Cardiac muscle cell (in vitro differentiated cells and primary cell): ENCODE measurements around the gene GATA3. TPM values are rescaled to one million over a fixed set of nuclear protein-coding genes. Genes with fewer than 3 reads are reported as not detected.
A peak's percentile ranks its signal among the peaks of the same experiment; 100 is the strongest.

Experiments used
- DNase-seq, 2 donors: peaks; one replicate each; pipeline versions ENCODE4 v3.0.0 to v3.0.0-alpha.2; 2010 to 2017; ENCODE audit warnings: low read depth in 1 of 2, low spot score in 1 of 2
- H3K27ac ChIP-seq: fragments of 200-600 bp; sonication (generic); 2 replicates; pipeline ENCODE4 v1.5.1; 2016
- H3K27me3 ChIP-seq: fragments of 200-600 bp; sonication (generic); 2 replicates; pipeline ENCODE4 v1.6.0; 2016; ENCODE audit warnings: control low read depth
- H3K36me3 ChIP-seq: fragments of 200-600 bp; sonication (generic); 2 replicates; pipeline ENCODE4 v1.5.1; 2016; ENCODE audit warnings: control low read depth
- H3K4me1 ChIP-seq: fragments of 200-600 bp; sonication (generic); 2 replicates; pipeline ENCODE4 v1.8.1; 2017; ENCODE audit warnings: low read depth, mild to moderate bottlenecking, mixed run types
- H3K4me3 ChIP-seq: fragments of 200-600 bp; sonication (generic); 2 replicates; pipeline ENCODE4 v1.5.1; 2016; ENCODE audit warnings: mild to moderate bottlenecking
- H3K9me3 ChIP-seq: fragments of 200-600 bp; sonication (generic); 2 replicates; pipeline ENCODE4 v1.5.1; 2017; ENCODE audit warnings: low read depth, mild to moderate bottlenecking, control low read depth
- polyA plus RNA-seq: library from polyadenylated mRNA; unstranded; fragments of >200 nt; fragmentation: Nextera tagmentation; extraction: Ambion mirVana; gene quantifications from 2 replicates; pipeline ENCODE4 v1.2.1, GENCODE V29; 2016
- total RNA-seq: library from RNA; depleted of rRNA; stranded (reverse); fragments of >200 nt; gene quantifications from 2 replicates; pipeline ENCODE4 v1.2.3, GENCODE V29; 2016
- TF ChIP-seq, protein P1 (sequence below): IDR thresholded peaks from 2 replicates; pipeline ENCODE4 v1.5.1; 2012; ENCODE audit warnings: low read depth, mild to moderate bottlenecking, low read length

GATA3 gene
- total and polyA plus RNA-seq, 2 experiments from 2014 or later = 3.4 to 4.4 TPM

DNA sequence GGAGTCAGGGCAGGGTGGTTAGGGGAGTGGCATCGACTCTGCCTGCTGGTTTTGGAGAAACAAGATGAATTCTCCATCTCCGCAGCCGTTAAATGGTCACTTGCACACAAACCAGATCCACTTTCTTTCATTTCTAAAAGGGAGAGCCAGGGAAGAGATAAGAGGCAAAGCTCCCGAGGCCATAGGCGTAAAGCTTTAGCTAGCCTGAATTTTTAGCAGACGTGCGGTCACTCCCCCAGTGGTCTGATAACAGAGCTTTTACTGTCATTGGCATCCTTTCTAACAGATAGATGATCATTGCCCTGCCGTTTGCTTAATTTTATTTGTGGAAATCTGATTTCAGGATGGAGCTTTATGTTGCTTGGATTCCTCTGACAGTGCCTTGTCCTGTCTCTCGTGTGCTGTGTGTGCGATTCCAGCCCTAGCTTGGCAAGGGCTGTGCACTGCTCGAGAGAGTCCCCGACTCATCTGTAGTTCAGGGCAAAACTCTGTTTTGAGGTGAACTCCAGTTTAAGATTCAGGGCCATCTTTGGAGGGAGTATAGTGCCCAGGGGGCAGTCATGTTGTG is 62.5 kb downstream of the GATA3 start:
- DNase-seq = peak in 1 of 2 donors; percentile 14
- no peaks in the 10 kb centered on the region for H3K27me3 ChIP-seq
- TF ChIP-seq, protein P1, sequence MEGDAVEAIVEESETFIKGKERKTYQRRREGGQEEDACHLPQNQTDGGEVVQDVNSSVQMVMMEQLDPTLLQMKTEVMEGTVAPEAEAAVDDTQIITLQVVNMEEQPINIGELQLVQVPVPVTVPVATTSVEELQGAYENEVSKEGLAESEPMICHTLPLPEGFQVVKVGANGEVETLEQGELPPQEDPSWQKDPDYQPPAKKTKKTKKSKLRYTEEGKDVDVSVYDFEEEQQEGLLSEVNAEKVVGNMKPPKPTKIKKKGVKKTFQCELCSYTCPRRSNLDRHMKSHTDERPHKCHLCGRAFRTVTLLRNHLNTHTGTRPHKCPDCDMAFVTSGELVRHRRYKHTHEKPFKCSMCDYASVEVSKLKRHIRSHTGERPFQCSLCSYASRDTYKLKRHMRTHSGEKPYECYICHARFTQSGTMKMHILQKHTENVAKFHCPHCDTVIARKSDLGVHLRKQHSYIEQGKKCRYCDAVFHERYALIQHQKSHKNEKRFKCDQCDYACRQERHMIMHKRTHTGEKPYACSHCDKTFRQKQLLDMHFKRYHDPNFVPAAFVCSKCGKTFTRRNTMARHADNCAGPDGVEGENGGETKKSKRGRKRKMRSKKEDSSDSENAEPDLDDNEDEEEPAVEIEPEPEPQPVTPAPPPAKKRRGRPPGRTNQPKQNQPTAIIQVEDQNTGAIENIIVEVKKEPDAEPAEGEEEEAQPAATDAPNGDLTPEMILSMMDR = no peak
- H3K9me3 ChIP-seq = no peaks in the 10 kb centered on the region
- H3K4me1 ChIP-seq = peaks cover 5% of the 10 kb centered on the region
- H3K36me3 ChIP-seq = no peaks in the 10 kb centered on the region
- H3K4me3 ChIP-seq = no peak overlapping the region
- H3K27ac ChIP-seq = no peak overlapping the region

DNA sequence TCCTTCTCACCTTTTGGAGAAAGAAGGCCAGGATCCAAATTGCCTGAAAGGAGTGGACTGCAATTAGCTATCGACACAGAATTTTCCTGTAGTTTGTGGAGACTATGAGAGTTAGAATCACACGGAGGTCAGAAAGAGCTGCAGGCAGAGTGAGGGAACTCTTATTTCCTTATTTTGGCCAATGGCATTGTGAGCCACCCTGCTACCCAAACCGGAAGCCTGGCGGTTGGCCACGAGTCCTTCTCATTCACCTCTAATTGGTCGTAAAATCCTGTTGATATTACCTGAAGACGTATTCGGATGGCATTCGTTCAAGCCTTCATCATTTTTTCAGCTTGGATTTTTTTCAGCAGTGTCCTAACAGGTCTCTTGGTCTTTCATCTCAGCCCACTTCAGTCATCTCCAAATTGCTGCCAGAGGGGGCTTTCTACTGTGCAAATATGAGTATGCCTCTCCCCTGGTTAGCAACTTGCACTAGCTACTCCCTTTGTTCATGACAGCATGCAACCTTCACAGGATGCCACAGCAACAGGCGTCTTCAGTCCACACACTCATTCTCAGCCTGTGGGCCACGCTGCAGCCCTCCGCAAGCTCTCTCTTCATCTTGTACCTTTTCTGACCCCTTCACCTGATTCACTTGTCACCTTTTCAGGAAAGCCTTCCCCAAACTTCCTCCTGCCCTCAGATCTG is 66.9 kb downstream of the GATA3 start:
- Histone ChIP-seq H3K9me3 (no peaks in the 10 kb centered on the region), H3K4me1 (peaks cover 5% of the 10 kb centered on the region), H3K27me3 (no peaks in the 10 kb centered on the region), H3K4me3 (no peak overlapping the region), H3K36me3 (no peaks in the 10 kb centered on the region), H3K27ac (no peak overlapping the region)
- DNase-seq = no peak
- TF ChIP-seq, protein P1 = no peak

DNA sequence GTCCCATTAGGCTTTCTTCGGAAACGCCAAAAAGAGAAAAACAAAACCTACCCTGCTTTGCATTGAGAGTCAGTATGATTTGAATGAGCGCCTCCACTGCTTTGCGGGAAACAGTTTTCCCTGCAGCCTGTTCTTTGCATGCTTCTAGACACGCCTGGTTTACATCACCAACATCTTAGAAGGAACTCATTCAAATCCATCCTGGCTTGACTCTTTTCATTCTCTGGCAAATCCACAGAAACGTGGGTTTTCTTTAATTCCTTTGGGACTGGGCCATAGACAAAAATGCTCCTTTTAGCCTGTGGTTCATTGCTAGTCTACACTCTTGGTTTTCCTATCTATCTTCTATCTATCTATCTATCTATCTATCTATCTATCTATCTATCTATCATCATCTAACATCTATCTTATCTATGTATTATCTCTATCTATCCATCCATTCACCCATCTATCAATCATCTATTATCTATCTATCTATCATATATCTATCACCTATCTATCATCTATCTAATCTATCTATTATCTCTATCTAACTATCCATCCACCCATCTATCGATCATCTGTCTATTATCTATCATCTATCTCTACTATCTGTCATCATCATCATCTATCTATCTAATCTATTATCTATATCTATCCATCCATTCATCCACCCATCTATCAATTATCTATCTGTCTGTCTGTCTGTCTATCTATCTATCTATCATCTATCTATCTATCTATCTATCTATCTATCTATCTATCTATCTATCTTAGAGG is 68.3 kb downstream of the GATA3 start:
- no peaks in the 10 kb centered on the region for H3K36me3 ChIP-seq
- TF ChIP-seq, protein P1 = no peak
- no peaks in the 10 kb centered on the region for H3K9me3 ChIP-seq
- no peak overlapping the region for H3K4me3 ChIP-seq
- no peaks in the 10 kb centered on the region for H3K4me1 ChIP-seq
- H3K27ac ChIP-seq = no peak overlapping the region
- no peak for DNase-seq
- no peaks in the 10 kb centered on the region for H3K27me3 ChIP-seq

DNA sequence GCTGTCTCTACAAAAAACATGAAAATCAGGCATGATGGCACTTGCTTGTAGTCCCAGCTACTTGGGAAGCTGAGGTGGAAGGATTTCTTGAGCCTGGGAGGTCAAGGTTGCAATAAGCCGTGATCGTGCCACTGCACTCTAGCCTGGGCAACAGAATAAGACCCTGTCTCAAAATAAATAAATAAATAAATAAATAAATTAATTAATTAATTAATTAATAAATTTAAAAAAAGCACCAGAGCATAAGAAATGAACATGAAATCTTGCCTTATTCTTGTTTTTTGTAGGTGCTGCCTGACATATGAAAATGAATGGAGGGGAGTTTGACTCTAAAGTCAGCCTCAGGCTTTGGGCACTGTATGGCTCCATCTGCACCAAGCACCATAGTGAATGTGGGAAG is 69.9 kb downstream of the GATA3 start:
- no peaks in the 10 kb centered on the region for H3K36me3 ChIP-seq
- H3K27me3 ChIP-seq = peaks cover 3% of the 10 kb centered on the region
- H3K4me1 ChIP-seq = no peaks in the 10 kb centered on the region
- H3K27ac ChIP-seq = no peak overlapping the region
- no peak for DNase-seq
- no peaks in the 10 kb centered on the region for H3K9me3 ChIP-seq
- TF ChIP-seq, protein P1 = no peak
- H3K4me3 ChIP-seq = no peak overlapping the region

Other genes with a start within 250 kb of the GATA3 start
- gene TAF3, start 236.2 kb upstream of the GATA3 start, total RNA-seq = 3.9 and 4.1 TPM in 2 replicates
- gene TAF3, start 236.2 kb upstream of the GATA3 start, polyA plus RNA-seq = 7.3 and 7.7 TPM in 2 replicates